RWPE1 (cell line): ENCODE results near the gene SOX13.
"Not testable (repeated sequence)": the region's sequence is repeated elsewhere in the genome, so short reads cannot be mapped to it uniquely, and the experiment has no call there.

Experiments
- CTCF ChIA-PET: fragments of 350-600 bp; sonication (Branson Sonifier 250); formaldehyde crosslinking; extraction: SDS; loops from one replicate; lab custom pipeline; 2021; lab: Yijun Ruan, JAX
- POLR2A ChIA-PET: fragments of 400-600 bp; formaldehyde crosslinking; extraction: SDS; loops from one replicate; lab custom pipeline; 2020; ENCODE audit warnings: antibody characterized with exemption; ENCODE audit not compliant: low non-redundant PET; lab: Yijun Ruan, JAX
- DNase-seq: peaks from one replicate; pipeline ENCODE4 v3.0.0; 2012; ENCODE audit warnings: low spot score
- H3K27ac ChIP-seq: fragments of 450-650 bp; 2 replicates; pipeline ENCODE4 v1.5.1; 2017
- TF ChIP-seq, protein P1 (sequence below): fragments of 450-650 bp; conservative IDR thresholded peaks from 2 replicates; pipeline ENCODE4 v1.5.1; 2017; ENCODE audit warnings: low read depth, mild to moderate bottlenecking

SOX13 gene

DNA sequence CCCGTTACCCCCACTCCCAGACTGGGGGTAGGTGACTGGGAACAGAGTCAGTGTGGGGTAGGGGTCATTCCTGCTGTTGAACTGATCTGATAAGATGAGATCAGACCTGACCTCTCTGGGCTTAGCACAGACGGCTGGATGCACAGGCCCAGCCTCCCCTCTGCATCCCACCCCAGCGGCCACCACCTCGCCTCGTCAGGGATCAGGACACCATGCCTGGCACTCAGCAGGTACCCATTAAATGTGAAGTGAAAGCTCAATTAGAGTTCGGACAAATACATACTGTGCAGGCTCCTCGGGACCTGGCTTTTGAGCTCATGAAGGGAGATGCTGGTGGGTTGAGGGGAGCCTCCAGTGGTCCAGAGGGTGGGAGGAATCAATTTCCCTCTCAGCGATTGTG lies 15.7 kb downstream of the SOX13 start:
- POLR2A ChIA-PET, result interaction anchor here (0.6 kb wide), 2 partner anchors 32 to 159 kb away, joined by 3 to 6 read pairs; no protein-coding TSS in a partner anchor
- TF ChIP-seq, protein P1, sequence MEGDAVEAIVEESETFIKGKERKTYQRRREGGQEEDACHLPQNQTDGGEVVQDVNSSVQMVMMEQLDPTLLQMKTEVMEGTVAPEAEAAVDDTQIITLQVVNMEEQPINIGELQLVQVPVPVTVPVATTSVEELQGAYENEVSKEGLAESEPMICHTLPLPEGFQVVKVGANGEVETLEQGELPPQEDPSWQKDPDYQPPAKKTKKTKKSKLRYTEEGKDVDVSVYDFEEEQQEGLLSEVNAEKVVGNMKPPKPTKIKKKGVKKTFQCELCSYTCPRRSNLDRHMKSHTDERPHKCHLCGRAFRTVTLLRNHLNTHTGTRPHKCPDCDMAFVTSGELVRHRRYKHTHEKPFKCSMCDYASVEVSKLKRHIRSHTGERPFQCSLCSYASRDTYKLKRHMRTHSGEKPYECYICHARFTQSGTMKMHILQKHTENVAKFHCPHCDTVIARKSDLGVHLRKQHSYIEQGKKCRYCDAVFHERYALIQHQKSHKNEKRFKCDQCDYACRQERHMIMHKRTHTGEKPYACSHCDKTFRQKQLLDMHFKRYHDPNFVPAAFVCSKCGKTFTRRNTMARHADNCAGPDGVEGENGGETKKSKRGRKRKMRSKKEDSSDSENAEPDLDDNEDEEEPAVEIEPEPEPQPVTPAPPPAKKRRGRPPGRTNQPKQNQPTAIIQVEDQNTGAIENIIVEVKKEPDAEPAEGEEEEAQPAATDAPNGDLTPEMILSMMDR, result no peak
- H3K27ac ChIP-seq, result peak overlapping the region; percentile 91
- CTCF ChIA-PET, result interaction anchor here (0.6 to 1.6 kb wide), 2 partner anchors 16 to 342 kb away, joined by 4 to 8 read pairs; partner anchors contain the start of gene SOX13
- DNase-seq, result no peak

GRCh38 chr1:204089044-204089751 lies 16.3 kb downstream of the SOX13 start:
- TF ChIP-seq, protein P1, result no peak
- peak overlapping the region; percentile 91 for H3K27ac ChIP-seq
- CTCF ChIA-PET, result interaction anchor here (0.6 to 2.0 kb wide), 6 partner anchors 16 to 342 kb away, joined by 3 to 8 read pairs (median 4); partner anchors contain the start of gene SOX13
- POLR2A ChIA-PET, result interaction anchor here (0.6 kb wide), 1 partner anchor 159 kb away, joined by 3 read pairs; no protein-coding TSS in a partner anchor
- peak; percentile 54 for DNase-seq

DNA sequence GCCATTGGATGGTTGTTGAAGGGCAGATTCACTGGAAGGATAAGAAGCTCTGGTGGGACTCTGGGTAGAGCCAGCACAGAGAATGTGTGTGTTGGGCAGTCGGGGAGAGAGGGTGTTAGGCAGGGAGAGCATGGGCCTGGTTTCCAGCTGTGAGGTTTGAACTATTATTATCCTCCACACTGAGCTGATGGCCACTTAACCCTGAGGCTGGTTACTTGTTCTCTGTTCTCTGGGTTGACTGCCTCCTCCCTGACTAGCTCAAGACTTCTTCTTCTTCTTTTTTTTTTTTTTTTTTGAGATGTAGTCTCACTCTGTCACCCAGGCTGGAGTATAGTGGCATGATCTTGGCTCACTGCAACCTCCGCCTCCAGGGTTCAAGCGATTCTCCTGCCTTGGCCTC lies 17.2 kb downstream of the SOX13 start:
- CTCF ChIA-PET, result interaction anchor here (0.6 to 2.0 kb wide), 8 partner anchors 10 to 240 kb away, joined by 3 to 6 read pairs (median 4); partner anchors contain the start of gene SOX13
- POLR2A ChIA-PET, DNase-seq: not testable (repeated sequence)
- peak overlapping the region; percentile 91 for H3K27ac ChIP-seq

GRCh38 chr1:204091066-204091465 lies 18.2 kb downstream of the SOX13 start:
- TF ChIP-seq, protein P1, result no peak
- POLR2A ChIA-PET, result no interaction called here
- CTCF ChIA-PET, result interaction anchor here (1.1 to 2.0 kb wide), 3 partner anchors 37 to 220 kb away, joined by 4 to 6 read pairs (median 5); no protein-coding TSS in a partner anchor
- no peak overlapping the region for H3K27ac ChIP-seq
- DNase-seq, result no peak

DNA sequence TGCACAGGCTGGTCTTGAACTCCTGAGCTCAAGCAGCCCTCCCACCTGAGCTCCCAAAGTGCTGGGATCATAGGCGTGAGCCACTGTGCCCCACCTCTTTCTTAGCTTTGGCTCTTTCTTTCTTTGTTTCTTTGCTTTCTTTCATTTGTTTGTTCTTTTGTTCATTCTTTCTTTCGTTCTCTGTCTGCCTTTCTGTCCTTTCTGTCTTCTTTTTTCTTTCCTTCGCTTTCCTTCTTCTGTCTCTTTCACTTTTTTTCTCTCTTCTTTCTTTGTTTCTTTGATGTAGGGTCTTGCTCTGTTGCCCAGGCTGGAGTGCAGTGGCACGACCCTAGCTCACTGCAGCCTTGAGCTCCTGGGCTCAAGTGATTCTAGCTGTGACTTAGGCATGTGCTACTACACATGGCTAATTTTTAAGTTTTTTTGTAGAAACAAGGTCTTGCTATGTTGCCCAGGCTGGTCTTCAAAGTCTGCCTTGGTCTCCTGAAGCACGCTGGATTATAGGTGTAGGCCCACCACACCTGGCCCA lies 18.9 kb downstream of the SOX13 start:
- H3K27ac ChIP-seq, result no peak overlapping the region
- ChIA-PET CTCF (no interaction called here), POLR2A (interaction anchor here (0.6 kb wide), 1 partner anchor 276 kb away, joined by 3 read pairs; no protein-coding TSS in a partner anchor)
- TF ChIP-seq, protein P1, result no peak
- no peak for DNase-seq

DNA sequence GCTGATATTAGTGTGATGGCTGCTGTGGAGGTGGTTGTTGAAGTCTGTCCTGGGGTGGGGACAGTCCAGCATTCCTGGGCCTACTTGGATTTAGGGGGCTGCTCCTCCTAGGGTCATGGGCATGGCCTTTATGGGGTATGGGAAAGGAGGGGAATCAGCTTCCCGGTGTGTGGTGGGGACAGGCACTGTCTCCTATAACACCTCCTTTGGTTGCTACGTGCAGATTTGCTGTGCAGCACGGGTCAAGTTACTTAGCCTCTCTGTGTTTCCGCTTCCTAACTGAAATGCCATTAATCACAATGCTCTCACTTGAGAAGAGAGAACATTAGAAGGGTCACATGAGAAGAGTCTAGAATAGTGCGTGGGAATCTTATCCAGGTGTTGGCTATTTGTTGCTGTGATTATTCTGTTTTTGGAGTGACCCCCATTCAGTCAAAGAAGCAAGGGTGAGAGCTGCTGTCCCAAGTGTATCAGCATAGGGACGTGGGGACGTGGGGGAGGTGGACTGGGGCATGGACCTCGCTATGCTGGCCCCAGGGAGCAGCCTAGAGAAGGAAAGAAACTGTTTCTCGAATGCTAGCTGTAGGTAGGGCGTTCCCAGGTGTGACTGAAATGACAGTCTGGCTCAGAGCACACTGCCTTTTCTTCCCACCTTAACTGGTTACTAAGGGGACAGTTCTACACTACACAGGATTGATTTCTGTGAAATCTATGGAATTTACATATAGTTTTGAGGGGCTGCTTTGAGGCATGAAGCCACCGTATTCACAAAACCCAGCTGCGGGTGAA lies 19.9 kb downstream of the SOX13 start:
- POLR2A ChIA-PET, result no interaction called here
- TF ChIP-seq, protein P1, result no peak
- CTCF ChIA-PET, result interaction anchor here (0.7 kb wide), 1 partner anchor 582 kb away, joined by 3 read pairs; no protein-coding TSS in a partner anchor
- no peak for DNase-seq
- no peak overlapping the region for H3K27ac ChIP-seq
